T-helper 1 cell treated with Interleukin-12 subunit alpha and Interleukin-12 subunit beta and Interleukin-4 antibody, amounts not matched to agents 30 μg/mL and 1 μg/mL, for 36 hours (primary cell): ENCODE data around the gene VPS4A.
"Not testable (repeated sequence)": the region's sequence is repeated elsewhere in the genome, so short reads cannot be mapped to it uniquely, and the experiment has no call there.

ENCODE experiments used
- H3K27ac Mint-ChIP-seq: one replicate; pipeline ENCODE4 v1.8.0; 2021; ENCODE audit warnings: mild to moderate bottlenecking, mixed read lengths
- H3K27me3 Mint-ChIP-seq: one replicate; pipeline ENCODE4 v1.8.0; 2021; ENCODE audit warnings: low read depth, mixed read lengths
- H3K36me3 Mint-ChIP-seq: one replicate; pipeline ENCODE4 v1.8.0; 2021; ENCODE audit warnings: low read depth, mixed read lengths
- H3K4me1 Mint-ChIP-seq: one replicate; pipeline ENCODE4 v1.8.0; 2021; ENCODE audit warnings: low read depth, mixed read lengths
- H3K4me3 Mint-ChIP-seq: one replicate; pipeline ENCODE4 v1.8.0; 2021; ENCODE audit warnings: mild to moderate bottlenecking, moderate library complexity, mixed read lengths
- H3K9me3 Mint-ChIP-seq: one replicate; pipeline ENCODE4 v1.8.0; 2021; ENCODE audit warnings: mixed read lengths

The VPS4A gene

DNA sequence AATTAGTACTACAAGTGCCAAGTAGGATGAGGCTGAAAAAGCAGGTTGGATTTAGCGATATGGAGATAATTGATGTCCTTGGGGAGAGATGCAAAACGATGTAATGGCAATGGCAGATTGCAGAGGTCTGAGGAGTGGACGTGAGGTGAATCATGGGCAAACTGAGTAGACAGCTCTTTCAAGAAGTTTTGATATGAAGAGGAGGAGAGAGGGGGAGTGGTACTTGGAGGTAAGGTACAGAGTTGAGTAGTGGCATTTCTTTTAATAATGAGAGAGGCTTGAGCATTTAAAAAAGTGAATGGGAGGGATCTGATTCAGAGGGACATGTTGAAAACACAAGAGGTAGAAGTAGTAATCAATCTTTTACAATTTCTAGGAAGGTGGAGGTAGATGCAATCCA lies 17.7 kb upstream of the VPS4A start:
- Mint-ChIP-seq H3K27ac (no peak overlapping the region), H3K4me3 (no peak overlapping the region)

DNA sequence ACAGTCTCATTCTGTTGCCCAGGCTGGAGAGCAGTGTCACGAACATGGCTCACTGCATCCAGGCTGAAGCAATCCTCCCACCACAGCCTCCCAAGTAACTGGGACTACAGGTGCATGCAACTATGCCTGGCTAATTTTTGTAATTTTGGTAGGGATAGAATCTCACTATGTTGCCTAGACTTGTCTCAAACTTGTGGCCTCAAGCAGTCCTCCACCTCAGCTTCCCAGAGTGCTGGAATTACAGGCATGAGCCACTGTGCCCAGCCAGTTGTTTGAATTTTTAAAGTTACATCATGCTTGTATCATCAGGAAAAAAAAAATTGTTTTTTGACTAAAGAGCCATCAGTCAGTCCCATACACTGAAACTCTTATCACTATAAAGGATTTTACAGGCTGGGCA lies 17.1 kb upstream of the VPS4A start:
- no peaks in the 10 kb centered on the region for H3K9me3 Mint-ChIP-seq
- H3K36me3 Mint-ChIP-seq, result peaks cover 4% of the 10 kb centered on the region

More for the DNA sequence above, 17.7 kb upstream of the VPS4A start:
- Mint-ChIP-seq H3K27me3 (no peaks in the 10 kb centered on the region), H3K9me3 (no peaks in the 10 kb centered on the region), H3K36me3 (peaks cover 4% of the 10 kb centered on the region), H3K4me1 (no peaks in the 10 kb centered on the region)

DNA sequence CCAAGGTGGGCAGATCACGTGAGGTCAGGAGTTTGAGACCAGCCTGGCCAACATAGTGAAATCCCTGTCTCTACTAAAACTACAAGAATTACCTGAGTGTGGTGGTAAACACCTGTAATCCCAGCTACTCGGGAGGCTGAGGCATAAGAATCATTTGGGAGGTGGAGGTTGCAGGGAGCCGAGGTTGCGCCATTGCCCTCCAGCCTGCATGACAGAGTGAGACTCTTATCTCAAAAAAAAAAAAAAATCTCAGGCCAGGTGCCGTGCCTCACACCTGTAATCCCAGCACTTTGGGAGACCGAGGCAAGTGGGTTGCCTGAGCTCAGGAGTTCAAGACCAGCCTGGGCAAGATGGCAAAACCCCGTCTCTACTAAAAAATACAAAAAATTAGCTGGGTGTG lies 14.4 kb upstream of the VPS4A start:
- H3K4me1 Mint-ChIP-seq, H3K4me3 Mint-ChIP-seq, H3K27ac Mint-ChIP-seq, H3K9me3 Mint-ChIP-seq, H3K27me3 Mint-ChIP-seq, H3K36me3 Mint-ChIP-seq: not testable (repeated sequence)

More for the DNA sequence above, 17.1 kb upstream of the VPS4A start:
- Mint-ChIP-seq H3K27ac (no peak overlapping the region), H3K27me3 (no peaks in the 10 kb centered on the region), H3K4me3 (no peak overlapping the region), H3K4me1 (no peaks in the 10 kb centered on the region)

DNA sequence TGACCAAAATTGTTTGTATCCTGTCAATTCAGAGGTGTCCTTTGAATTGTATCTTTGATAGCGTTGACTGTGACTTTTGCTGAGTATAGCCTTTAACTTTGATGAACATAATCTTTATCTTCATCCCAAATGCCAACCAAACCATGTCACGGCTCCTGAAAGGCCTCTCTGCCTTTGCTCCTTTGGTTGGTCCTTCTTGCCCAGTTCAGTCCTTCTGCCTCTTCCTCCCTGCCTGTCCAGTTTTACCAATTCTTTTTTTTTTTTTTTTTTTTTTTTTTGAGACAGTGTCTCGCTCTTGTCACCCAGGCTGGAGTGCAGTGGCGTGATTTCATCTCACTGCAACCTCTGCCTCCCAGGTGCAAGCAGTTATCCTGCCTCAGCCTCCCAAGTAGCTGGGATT lies 12.9 kb upstream of the VPS4A start:
- Mint-ChIP-seq H3K36me3 (peaks cover 3% of the 10 kb centered on the region), H3K27ac (peak overlapping the region; percentile 41), H3K27me3 (no peaks in the 10 kb centered on the region), H3K4me3 (no peak overlapping the region), H3K4me1 (no peaks in the 10 kb centered on the region), H3K9me3 (no peaks in the 10 kb centered on the region)

DNA sequence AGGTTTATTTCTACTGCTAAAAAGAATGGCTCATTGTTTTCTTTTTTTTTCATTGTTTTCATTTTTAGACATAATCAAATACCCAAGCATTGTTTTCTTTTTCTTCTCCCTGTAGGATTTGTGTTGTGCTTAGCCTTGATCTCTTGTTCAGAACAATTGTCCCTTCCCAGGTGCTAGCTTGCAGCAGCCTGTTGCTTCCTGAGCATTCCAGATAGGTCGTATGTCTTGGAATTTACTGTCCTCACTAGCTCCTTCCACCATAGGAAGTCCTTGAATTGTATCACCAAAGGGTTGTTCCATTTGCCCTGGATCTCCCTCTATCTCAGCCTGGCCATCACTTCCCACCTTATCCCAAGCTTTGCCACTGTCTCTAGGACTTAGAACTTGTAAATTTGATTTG lies 10.0 kb upstream of the VPS4A start:
- Mint-ChIP-seq H3K27ac (no peak overlapping the region), H3K9me3 (no peaks in the 10 kb centered on the region), H3K36me3 (peaks cover 8% of the 10 kb centered on the region), H3K27me3 (no peaks in the 10 kb centered on the region), H3K4me1 (no peaks in the 10 kb centered on the region), H3K4me3 (no peak overlapping the region)

DNA sequence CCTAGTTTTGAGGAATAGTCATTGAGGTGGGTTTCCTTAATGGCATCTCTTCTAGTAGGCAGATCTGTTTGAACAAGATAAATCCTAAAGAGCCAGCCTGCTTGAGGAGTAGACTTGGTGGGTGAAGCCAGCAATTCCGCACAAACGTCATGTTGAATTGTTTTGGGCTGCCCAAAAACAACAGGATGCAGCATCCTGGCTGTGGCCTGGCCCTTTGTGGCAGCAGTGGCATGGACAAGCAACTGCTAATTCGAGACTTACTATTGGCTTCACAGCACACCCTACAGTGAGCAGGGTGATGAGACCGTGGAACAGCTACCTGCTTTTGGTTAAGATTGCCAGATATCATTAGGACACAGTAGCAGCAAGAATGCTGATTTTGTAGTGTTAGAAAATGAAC lies 9.3 kb upstream of the VPS4A start:
- Mint-ChIP-seq H3K4me3 (no peak overlapping the region), H3K9me3 (no peaks in the 10 kb centered on the region), H3K4me1 (no peaks in the 10 kb centered on the region), H3K36me3 (peaks cover 7% of the 10 kb centered on the region), H3K27ac (no peak overlapping the region), H3K27me3 (no peaks in the 10 kb centered on the region)

DNA sequence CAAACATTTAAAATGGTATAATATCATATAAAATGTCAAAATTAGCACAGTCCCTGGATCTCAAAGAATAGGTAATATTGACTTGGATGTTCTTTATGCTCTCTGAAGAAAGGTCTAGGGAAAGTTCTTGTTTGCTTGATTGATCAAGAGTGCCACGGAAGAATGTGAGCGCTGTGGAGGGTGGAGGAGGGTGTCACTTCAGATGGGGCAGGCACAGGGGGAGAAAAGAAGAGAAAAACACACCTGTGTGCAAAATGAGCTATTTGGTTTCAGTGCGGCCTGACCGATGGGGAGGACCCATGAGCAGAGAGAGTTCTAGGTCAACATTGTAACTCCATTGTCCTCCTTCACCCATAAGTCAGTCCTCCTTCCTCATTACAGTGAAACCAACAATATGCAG lies 8.8 kb upstream of the VPS4A start:
- H3K9me3 Mint-ChIP-seq, result no peaks in the 10 kb centered on the region
- peaks cover 7% of the 10 kb centered on the region for H3K36me3 Mint-ChIP-seq
- H3K4me3 Mint-ChIP-seq, result no peak overlapping the region
- H3K27me3 Mint-ChIP-seq, result no peaks in the 10 kb centered on the region
- no peak overlapping the region for H3K27ac Mint-ChIP-seq
- H3K4me1 Mint-ChIP-seq, result peaks cover under 1% of the 10 kb centered on the region

DNA sequence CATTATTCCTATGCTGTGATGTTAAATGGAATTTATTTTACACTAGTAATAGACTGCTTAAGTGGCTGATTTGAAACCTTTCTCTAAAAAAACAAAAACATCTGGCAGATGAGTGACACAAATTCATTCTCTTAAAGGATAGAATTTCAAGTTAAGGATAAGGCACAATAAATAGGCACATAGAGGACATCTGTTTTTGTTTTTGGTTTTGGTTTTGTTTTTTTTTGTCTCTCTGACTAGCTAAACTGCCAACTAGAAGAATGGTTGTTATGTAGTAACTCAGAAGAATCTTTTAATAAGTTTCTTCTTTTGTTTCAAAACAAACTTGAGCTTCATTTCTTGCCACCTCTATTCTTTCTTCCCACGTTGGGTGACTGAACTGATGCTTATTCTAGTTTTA lies 5.1 kb upstream of the VPS4A start:
- Mint-ChIP-seq H3K27ac (no peak overlapping the region), H3K27me3 (no peaks in the 10 kb centered on the region), H3K36me3 (peaks cover 5% of the 10 kb centered on the region), H3K9me3 (no peaks in the 10 kb centered on the region), H3K4me1 (peaks cover 9% of the 10 kb centered on the region), H3K4me3 (no peak overlapping the region)

DNA sequence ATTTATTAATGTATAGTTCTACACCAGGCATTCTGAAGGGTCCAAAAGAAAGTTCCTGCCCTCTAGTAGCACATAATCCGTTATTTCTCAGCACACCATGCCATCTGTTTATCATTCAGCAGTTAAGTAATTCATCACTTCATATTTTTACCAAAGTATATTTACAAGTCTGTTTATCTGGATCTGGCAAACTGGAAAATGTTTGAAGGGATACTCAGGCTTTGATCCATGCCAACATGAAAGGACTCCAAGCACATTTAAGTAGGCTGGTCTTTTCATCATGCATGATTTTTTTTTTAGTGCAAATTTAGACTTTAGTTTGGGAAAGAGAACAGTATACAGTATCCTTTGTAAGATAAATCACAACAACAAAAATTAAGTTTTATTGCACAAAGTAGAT lies 4.1 kb upstream of the VPS4A start:
- Mint-ChIP-seq H3K4me3 (no peak overlapping the region), H3K4me1 (peaks cover 12% of the 10 kb centered on the region), H3K27ac (no peak overlapping the region), H3K36me3 (peaks cover 6% of the 10 kb centered on the region), H3K9me3 (no peaks in the 10 kb centered on the region), H3K27me3 (no peaks in the 10 kb centered on the region)

DNA sequence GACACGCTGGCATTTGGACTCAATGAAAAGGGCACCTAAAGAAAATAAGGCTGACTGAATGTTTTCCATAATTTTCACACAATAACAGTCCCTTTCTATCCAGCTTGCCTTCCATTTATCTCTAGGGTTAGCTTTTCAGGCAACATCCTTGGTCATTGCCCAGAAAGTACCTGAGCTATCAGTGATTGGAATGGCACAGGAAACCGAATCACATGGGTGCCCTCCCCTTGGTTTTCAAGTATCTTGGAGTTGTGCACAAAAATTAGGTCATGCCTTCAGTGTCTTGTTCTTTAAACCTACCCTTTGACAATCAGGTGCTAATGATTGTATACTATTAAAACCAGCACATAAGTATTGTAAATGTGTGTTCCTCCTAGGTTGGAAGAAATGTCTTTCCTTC lies 3.3 kb upstream of the VPS4A start:
- Mint-ChIP-seq H3K4me1 (peaks cover 15% of the 10 kb centered on the region), H3K36me3 (peaks cover 8% of the 10 kb centered on the region), H3K4me3 (no peak overlapping the region), H3K27ac (no peak overlapping the region), H3K9me3 (no peaks in the 10 kb centered on the region), H3K27me3 (no peaks in the 10 kb centered on the region)

DNA sequence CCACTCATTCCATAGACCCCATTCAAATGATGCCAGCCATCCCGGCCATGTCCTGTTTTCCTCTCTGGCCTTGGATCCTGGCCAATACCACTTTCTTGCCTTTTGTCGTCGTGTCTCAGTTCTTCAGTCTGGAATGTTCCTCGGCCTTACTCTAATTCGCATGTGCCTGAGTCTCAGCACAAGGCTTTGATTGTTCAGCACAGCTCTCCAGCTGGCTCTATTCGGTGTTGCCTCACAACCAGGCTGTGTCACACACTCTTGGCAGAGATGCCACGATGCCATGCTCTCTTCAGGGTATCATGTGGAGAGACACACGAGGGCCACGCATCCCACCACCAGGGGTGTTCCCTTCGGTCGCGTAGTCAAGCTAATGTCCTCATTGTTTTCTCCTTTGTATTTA lies 1.8 kb upstream of the VPS4A start:
- no peak overlapping the region for H3K4me3 Mint-ChIP-seq
- peaks cover 13% of the 10 kb centered on the region for H3K36me3 Mint-ChIP-seq
- no peak overlapping the region for H3K27ac Mint-ChIP-seq
- H3K9me3 Mint-ChIP-seq, result no peaks in the 10 kb centered on the region
- no peaks in the 10 kb centered on the region for H3K27me3 Mint-ChIP-seq
- peaks cover 24% of the 10 kb centered on the region for H3K4me1 Mint-ChIP-seq

DNA sequence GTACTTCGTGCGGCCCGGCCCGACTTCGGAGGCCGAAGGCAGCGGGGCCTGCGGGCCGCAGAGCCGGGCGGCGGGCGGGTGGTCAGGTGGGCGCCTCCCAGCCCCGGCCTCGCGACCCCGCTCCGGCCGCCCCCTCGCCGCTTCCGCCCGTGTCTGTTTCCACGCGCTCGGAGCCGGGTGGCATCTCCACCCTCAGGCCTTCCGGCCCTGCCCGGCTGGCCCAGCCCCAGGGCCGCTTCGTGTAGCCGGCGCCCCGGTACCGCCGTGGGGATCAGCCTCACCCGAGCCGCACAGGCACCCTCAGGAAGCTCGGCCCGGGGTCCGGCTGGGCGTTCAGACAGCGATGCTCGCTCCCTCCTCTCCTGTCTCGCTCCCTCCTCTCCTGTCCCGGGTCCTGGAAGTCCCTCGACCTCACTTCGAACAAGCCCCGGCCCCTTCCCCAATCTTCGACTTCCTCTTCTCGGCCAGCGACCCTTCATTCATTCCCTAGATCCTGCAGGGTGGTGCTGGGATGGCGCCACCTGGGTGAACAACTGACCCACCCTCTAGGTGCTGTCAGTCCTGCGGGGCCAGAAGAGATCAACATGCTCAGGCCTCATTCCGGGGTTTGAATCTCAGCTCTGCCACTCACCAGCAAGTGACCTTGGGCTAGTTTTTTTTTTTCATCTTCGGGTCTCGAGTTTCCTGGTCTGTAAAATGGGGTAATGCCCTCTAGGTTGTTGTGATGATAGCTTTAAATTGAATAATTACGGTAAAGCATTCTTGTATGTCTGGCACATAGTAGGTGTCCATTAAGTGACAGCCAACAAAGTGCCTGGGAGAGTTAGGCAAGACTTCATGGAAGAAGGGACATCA lies 610 bp downstream of the VPS4A start:
- H3K9me3 Mint-ChIP-seq, result no peaks in the 10 kb centered on the region
- peaks cover 24% of the 10 kb centered on the region for H3K4me1 Mint-ChIP-seq
- H3K36me3 Mint-ChIP-seq, result peaks cover 23% of the 10 kb centered on the region
- no peaks in the 10 kb centered on the region for H3K27me3 Mint-ChIP-seq
- H3K27ac Mint-ChIP-seq, result peak overlapping the region; percentile 96
- H3K4me3 Mint-ChIP-seq, result peak overlapping the region; percentile 100

DNA sequence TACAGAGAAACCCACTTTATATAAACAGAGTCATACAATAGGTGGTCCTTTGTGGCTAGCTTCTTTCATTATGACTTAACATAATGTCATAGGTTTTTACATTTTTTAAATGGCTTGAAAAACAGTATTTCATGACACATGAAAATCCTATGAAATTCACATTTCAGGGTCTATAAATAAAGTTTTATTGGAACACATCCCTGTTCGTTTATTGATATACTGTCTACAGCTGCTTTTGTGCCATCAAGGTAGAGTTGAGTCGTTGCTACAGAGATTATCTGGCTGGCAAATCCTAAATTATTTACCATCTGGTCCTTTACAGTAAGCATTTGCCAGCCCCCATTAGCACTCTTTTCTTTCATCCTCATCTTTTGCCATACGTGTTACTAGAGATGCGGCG lies 2.3 kb downstream of the VPS4A start:
- peak overlapping the region; percentile 68 for H3K4me3 Mint-ChIP-seq
- no peaks in the 10 kb centered on the region for H3K27me3 Mint-ChIP-seq
- H3K9me3 Mint-ChIP-seq, result no peaks in the 10 kb centered on the region
- H3K4me1 Mint-ChIP-seq, result peaks cover 19% of the 10 kb centered on the region
- H3K36me3 Mint-ChIP-seq, result peaks cover 25% of the 10 kb centered on the region
- peak overlapping the region; percentile 55 for H3K27ac Mint-ChIP-seq

DNA sequence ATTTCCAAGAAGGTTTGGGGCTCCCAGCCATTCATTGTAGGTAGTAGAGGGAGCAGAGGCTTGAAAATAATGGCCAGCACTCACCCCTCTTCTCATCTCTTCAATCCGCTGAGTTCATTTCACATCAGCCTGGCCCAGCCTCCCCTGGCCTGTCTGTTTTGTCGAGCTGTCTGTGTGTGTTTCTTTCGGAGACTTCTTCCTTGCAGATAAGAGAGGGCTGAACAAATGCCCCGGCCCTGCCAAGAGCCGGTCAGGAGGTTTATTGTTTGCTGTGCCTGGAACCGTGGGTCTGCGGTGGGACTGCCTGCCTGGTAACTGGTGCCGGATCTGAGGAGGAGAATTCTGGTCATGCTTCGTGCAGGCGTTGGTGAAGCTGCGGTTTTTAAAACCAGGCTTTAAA lies 3.4 kb downstream of the VPS4A start:
- H3K27ac Mint-ChIP-seq, result no peak overlapping the region
- no peaks in the 10 kb centered on the region for H3K9me3 Mint-ChIP-seq
- H3K27me3 Mint-ChIP-seq, result no peaks in the 10 kb centered on the region
- H3K4me1 Mint-ChIP-seq, result peaks cover 19% of the 10 kb centered on the region
- H3K4me3 Mint-ChIP-seq, result no peak overlapping the region
- H3K36me3 Mint-ChIP-seq, result peaks cover 31% of the 10 kb centered on the region

DNA sequence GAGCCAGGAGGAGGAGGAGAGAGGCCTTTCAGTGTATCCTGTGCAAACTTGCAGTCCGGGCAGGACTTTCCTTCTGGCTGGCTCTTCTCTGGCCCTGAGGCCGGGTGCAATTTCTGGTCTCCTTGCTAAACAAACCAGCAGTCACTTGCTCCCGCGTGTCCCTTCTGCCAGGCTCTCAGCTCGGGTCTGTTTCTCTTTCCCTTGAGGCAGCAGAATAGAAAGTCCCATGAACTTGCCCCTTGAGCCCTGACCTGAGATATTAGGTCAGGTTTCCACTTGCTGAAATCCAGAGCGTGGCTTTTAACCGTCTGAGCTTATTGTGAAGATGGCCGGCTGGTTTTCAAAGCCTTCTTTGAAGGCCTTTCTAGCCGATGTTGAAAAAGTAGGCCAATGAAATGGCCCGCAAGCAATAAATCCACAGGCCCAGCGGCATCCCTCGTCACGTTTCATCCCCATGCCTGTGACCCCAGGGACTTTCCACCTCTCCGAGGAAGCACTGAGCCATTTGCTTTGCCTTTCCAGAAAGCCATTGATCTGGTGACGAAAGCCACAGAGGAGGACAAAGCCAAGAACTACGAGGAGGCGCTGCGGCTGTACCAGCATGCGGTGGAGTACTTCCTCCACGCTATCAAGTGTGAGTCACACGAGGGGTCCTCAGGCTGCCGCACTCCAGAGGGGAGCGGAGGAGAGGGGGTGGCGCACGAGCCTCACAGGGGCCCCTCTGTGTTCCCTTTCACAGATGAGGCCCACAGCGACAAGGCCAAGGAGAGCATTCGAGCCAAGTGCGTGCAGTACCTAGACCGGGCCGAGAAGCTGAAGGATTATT lies 4.5 kb downstream of the VPS4A start:
- Mint-ChIP-seq H3K9me3 (no peaks in the 10 kb centered on the region), H3K4me1 (peaks cover 15% of the 10 kb centered on the region), H3K4me3 (no peak overlapping the region), H3K27ac (no peak overlapping the region), H3K36me3 (peaks cover 33% of the 10 kb centered on the region), H3K27me3 (no peaks in the 10 kb centered on the region)
